PFSK-1 (cell line): ENCODE results near the gene CYBB.

Source experiments
- FOXP2 ChIP-seq: optimal IDR thresholded peaks from 2 replicates; pipeline ENCODE3; 2011; ENCODE audit warnings: borderline replicate concordance, control low read depth, inconsistent platforms; ENCODE audit not compliant: insufficient read depth; ENCODE audit errors: extremely low read length, extremely low read depth
- POLR2AphosphoS5 ChIP-seq: IDR thresholded peaks from 2 replicates; pipeline ENCODE4 v1.6.1; 2012; ENCODE audit warnings: low read depth, mild to moderate bottlenecking, control low read depth, low read length, moderate library complexity
- REST ChIP-seq, 2 experiments: IDR thresholded peaks; 2 replicates each; pipeline versions ENCODE4 v1.6.1 to v1.8.0; 2011 to 2012; ENCODE audit warnings: low read depth in 2 of 2, low read length in 2 of 2, control low read depth in 1 of 2, inconsistent platforms in 1 of 2, mild to moderate bottlenecking in 1 of 2, moderate library complexity in 1 of 2; ENCODE audit not compliant: insufficient read depth in 1 of 2
- SIN3A ChIP-seq: IDR thresholded peaks from 2 replicates; pipeline ENCODE4 v1.6.1; 2012; ENCODE audit warnings: mild to moderate bottlenecking, low read length, moderate library complexity, borderline replicate concordance; ENCODE audit not compliant: insufficient read depth
- TAF1 ChIP-seq: IDR thresholded peaks from 2 replicates; pipeline ENCODE4 v1.6.1; 2012; ENCODE audit warnings: low read length, control low read depth, borderline replicate concordance; ENCODE audit not compliant: insufficient read depth

Gene CYBB

GRCh38 chrX:37781814-37782213 is 2.0 kb downstream of the CYBB start:
- TF ChIP-seq SIN3A (no peak), POLR2AphosphoS5 (no peak), TAF1 (no peak), FOXP2 (no peak), REST (IDR thresholded peaks at IDR 0.05; ENCODE audit: insufficient read depth in 1 of 2, low read depth in 2 of 2, low read length in 2 of 2) (no peak)

DNA sequence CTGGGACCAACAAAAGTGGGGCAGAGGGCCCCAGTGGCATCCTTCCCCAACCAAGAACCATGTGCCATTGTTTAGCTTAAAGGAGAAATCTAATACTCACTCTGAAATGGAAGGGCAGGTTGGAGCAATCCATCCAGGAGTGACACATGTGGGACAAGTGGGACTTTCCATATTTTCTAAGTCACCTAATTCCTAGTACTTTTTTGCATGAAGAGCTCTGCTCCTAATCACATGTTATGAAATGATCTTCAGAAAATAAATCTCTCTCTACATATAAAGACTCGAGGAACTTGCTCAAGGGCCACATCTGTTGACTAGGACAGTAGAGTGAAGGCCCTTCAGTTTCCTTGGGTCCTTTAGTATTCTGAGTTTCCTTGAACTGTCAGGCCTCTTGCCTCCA is 2.5 kb downstream of the CYBB start:
- TF ChIP-seq TAF1 (no peak), SIN3A (no peak), REST (IDR thresholded peaks at IDR 0.05; ENCODE audit: insufficient read depth in 1 of 2, low read depth in 2 of 2, low read length in 2 of 2) (no peak), POLR2AphosphoS5 (no peak), FOXP2 (no peak)

GRCh38 chrX:37783305-37783704 is 3.4 kb downstream of the CYBB start:
- TF ChIP-seq TAF1: no peak
- TF ChIP-seq REST (IDR thresholded peaks at IDR 0.05; ENCODE audit: insufficient read depth in 1 of 2, low read depth in 2 of 2, low read length in 2 of 2): no peak

GRCh38 chrX:37785569-37785968 is 5.7 kb downstream of the CYBB start:
- TF ChIP-seq FOXP2: no peak
- no peak for TF ChIP-seq POLR2AphosphoS5
- TF ChIP-seq REST (IDR thresholded peaks at IDR 0.05; ENCODE audit: insufficient read depth in 1 of 2, low read depth in 2 of 2, low read length in 2 of 2): no peak
- no peak for TF ChIP-seq SIN3A
- TF ChIP-seq TAF1: no peak
